H1 (cell line): ENCODE data around the gene DOCK1. TPM values are rescaled to one million over a fixed set of nuclear protein-coding genes. Genes with fewer than 3 reads are reported as not detected.

ENCODE experiments used
- BCL11A ChIP-seq, 2 experiments: IDR thresholded peaks; one replicate each; pipeline ENCODE4 v1.6.1; 2011; ENCODE audit warnings: low read depth in 2 of 2, low read length in 2 of 2, mild to moderate bottlenecking in 2 of 2
- CBX5 ChIP-seq: fragments of 300-800, 300-1000 bp; sonication (generic); IDR thresholded peaks from 2 replicates; pipeline ENCODE4 v1.7.1; 2016; ENCODE audit warnings: antibody characterized with exemption, low read length, low read depth
- CBX8 ChIP-seq: fragments of 300-800, 300-1000 bp; sonication (generic); IDR thresholded peaks from 2 replicates; pipeline ENCODE4 v1.7.1; 2016; ENCODE audit warnings: low read depth, low read length, borderline replicate concordance
- E2F6 ChIP-seq: IDR thresholded peaks from 2 replicates; pipeline ENCODE4 v1.6.1; 2012; ENCODE audit warnings: inconsistent platforms
- JUND ChIP-seq: IDR thresholded peaks from 2 replicates; pipeline ENCODE4 v1.6.1; 2011; ENCODE audit warnings: mild to moderate bottlenecking, improper control_type of control experiment, low read length
- PHF8 ChIP-seq: fragments of 200-600 bp; sonication (generic); conservative IDR thresholded peaks from 2 replicates; pipeline ENCODE4 v1.7.1; 2012; ENCODE audit warnings: low read depth, mild to moderate bottlenecking, inconsistent platforms, low read length, moderate library complexity
- RBBP5 ChIP-seq: IDR thresholded peaks from 2 replicates; pipeline ENCODE4 v1.7.1; 2012; ENCODE audit warnings: low read depth, mild to moderate bottlenecking, inconsistent platforms, low read length, moderate library complexity, borderline replicate concordance
- RFX5 ChIP-seq: IDR thresholded peaks from 2 replicates; pipeline ENCODE4 v1.6.1; 2011; ENCODE audit warnings: low read depth, low read length, improper control_type of control experiment, borderline replicate concordance
- SP4 ChIP-seq: IDR thresholded peaks from 2 replicates; pipeline ENCODE4 v1.6.1; 2012; ENCODE audit warnings: low read length, inconsistent platforms
- YY1 ChIP-seq: IDR thresholded peaks from 2 replicates; pipeline ENCODE4 v1.6.1; 2011; ENCODE audit warnings: low read depth, mild to moderate bottlenecking, low read length
- polyA plus RNA-seq, 7 experiments: library from polyadenylated mRNA; depleted of rRNA in 3 of 7; stranded (reverse) in 5 of 7; unstranded in 2 of 7; fragments of >200 nt in 5 of 7; fragments of 200-250 nt in 2 of 7; gene quantifications; 1 replicate in 5 of 7; 2 replicates in 1 of 7; 4 replicates in 1 of 7; pipeline versions ENCODE4 v1.2.1 to v1.2.3, GENCODE V29; 2011 to 2013; ENCODE audit warnings: missing spikeins in 2 of 7, mixed read lengths in 2 of 7
- total RNA-seq: library from RNA; stranded (reverse); fragmentation: NEBNext Ultra II Directional; extraction: Animal tissue kit (Norgen Biotek cat#: 25700); gene quantifications from 2 replicates; pipeline ENCODE4 v1.2.1, GENCODE V29; 2021

The DOCK1 gene
- total and polyA plus RNA-seq, 2 of the 8 experiments (the other 6 are each of a cell fraction or from before 2014, with no cell fraction given): 11.6 to 53.0 TPM

GRCh38 chr10:127275793-127276450 is 370.7 kb downstream of the DOCK1 start (continued):
- TF ChIP-seq E2F6 (no peak), CBX5 (no peak), PHF8 (no peak), SP4 (no peak), YY1 (no peak), RFX5 (no peak), JUND (no peak), CBX8 (no peak), RBBP5 (no peak), BCL11A (IDR thresholded peaks at IDR 0.05; ENCODE audit: low read depth in 2 of 2, low read length in 2 of 2) (no peak)
